Endothelial cell of umbilical vein (primary cell): Measurements from ENCODE around the gene EML6. TPM values are rescaled to one million over a fixed set of nuclear protein-coding genes. Genes with fewer than 3 reads are reported as not detected.

Experiments used
- BruUV-seq: library from RNA; stranded (reverse); fragments of 400-500 nt; replicated peaks from 2 replicates; lab custom pipeline; 2021; lab: Mats Ljungman, UMichigan
- CTCF ChIA-PET: fragments of 300-600, 350-600 bp; sonication (Branson Sonifier 250); formaldehyde crosslinking; loops from one replicate; lab custom pipeline; 2021; ENCODE audit warnings: antibody characterized with exemption, inconsistent platforms; lab: Charles Lee
- POLR2A ChIA-PET: fragments of 300-600, 350-600 bp; sonication (Branson Sonifier 250); formaldehyde crosslinking; loops from one replicate; lab custom pipeline; 2021; ENCODE audit warnings: antibody characterized with exemption, inconsistent platforms; lab: Charles Lee
- DNase-seq: peaks from one replicate; pipeline ENCODE4 v3.0.0-alpha.2; 2011; ENCODE audit warnings: low read depth, low spot score
- FAIRE-seq: peaks from 2 replicates; lab custom pipeline; 2011; peaks lifted over from hg19 to GRCh38; lab: Jason Lieb, UNC
- H2AFZ ChIP-seq: 2 replicates; pipeline ENCODE4 v1.6.0; 2012; ENCODE audit warnings: low read depth, low read length, control low read depth, inconsistent platforms
- H3K27ac ChIP-seq: 2 replicates; pipeline ENCODE4 v1.5.1; 2011; ENCODE audit warnings: low read depth, mild to moderate bottlenecking, control low read depth, low read length, moderate library complexity; ENCODE audit not compliant: insufficient read depth
- H3K27me3 ChIP-seq, 2 experiments: 2 replicates each; pipeline versions ENCODE4 v1.6.0 to v1.6.1; 2011; ENCODE audit warnings: low read length in 2 of 2, mixed read lengths in 1 of 2; ENCODE audit not compliant: control insufficient read depth in 2 of 2, insufficient read depth in 2 of 2
- H3K36me3 ChIP-seq, 2 experiments: 2 replicates in 1 of 2; 3 replicates in 1 of 2; pipeline ENCODE4 v1.5.1; 2011; ENCODE audit warnings: low read length in 2 of 2, mild to moderate bottlenecking in 1 of 2, moderate library complexity in 1 of 2; ENCODE audit not compliant: control insufficient read depth in 2 of 2, insufficient read depth in 2 of 2; ENCODE audit errors: extremely low read depth in 1 of 2
- H3K4me1 ChIP-seq: 3 replicates; pipeline ENCODE4 v1.5.1; 2011; ENCODE audit warnings: mild to moderate bottlenecking, low read length; ENCODE audit not compliant: control insufficient read depth, insufficient read depth; ENCODE audit errors: extremely low read depth
- H3K4me2 ChIP-seq: 2 replicates; pipeline ENCODE4 v1.6.1; 2011; ENCODE audit warnings: low read length, control low read depth, mixed read lengths; ENCODE audit not compliant: insufficient read depth
- H3K4me3 ChIP-seq, 3 experiments: fragments of 200-600 bp in 1 of 3; sonication (generic), shearing (Covaris generic) in 1 of 3; replicated peaks in 1 of 3; 2 replicates each; pipeline ENCODE4 v1.5.1; 2011 to 2016; ENCODE audit warnings: control low read depth in 3 of 3, low read length in 3 of 3, mild to moderate bottlenecking in 2 of 3, inconsistent platforms in 1 of 3, low read depth in 1 of 3, moderate library complexity in 1 of 3; ENCODE audit not compliant: insufficient read depth in 1 of 3
- H3K79me2 ChIP-seq: 2 replicates; pipeline ENCODE4 v1.6.0; 2012; ENCODE audit warnings: low read length, inconsistent platforms; ENCODE audit not compliant: control insufficient read depth, insufficient read depth
- H3K9ac ChIP-seq: replicated peaks from 2 replicates; pipeline ENCODE3; 2011; ENCODE audit warnings: low read length, control low read depth; ENCODE audit not compliant: insufficient read depth; ENCODE audit errors: extremely low read depth
- H3K9me1 ChIP-seq: replicated peaks from 3 replicates; pipeline ENCODE4 v1.6.0; 2011; ENCODE audit warnings: mild to moderate bottlenecking, low read length; ENCODE audit not compliant: control insufficient read depth, insufficient read depth; ENCODE audit errors: extremely low read depth
- H3K9me3 ChIP-seq: replicated peaks from 2 replicates; pipeline ENCODE4 v1.5.1; 2012; ENCODE audit warnings: low read length, inconsistent platforms; ENCODE audit not compliant: control insufficient read depth, insufficient read depth
- H4K20me1 ChIP-seq: replicated peaks from 2 replicates; pipeline ENCODE3; 2011; ENCODE audit warnings: mild to moderate bottlenecking, low read length; ENCODE audit not compliant: control insufficient read depth, insufficient read depth; ENCODE audit errors: extremely low read depth
- CTCF ChIP-seq, 2 donors: IDR thresholded peaks; 1 replicate in 1 of 2; 2 replicates in 1 of 2; pipeline ENCODE4 v1.5.1; 2011; ENCODE audit warnings: low read length in 2 of 2, mild to moderate bottlenecking in 2 of 2, moderate library complexity in 2 of 2, control low read depth in 1 of 2, inconsistent platforms in 1 of 2, low read depth in 1 of 2; ENCODE audit not compliant: insufficient read depth in 1 of 2; ENCODE audit errors: extremely low read depth in 1 of 2
- EZH2 ChIP-seq: IDR thresholded peaks from 2 replicates; pipeline ENCODE4 v1.6.1; 2012; ENCODE audit warnings: borderline replicate concordance, low read depth, mild to moderate bottlenecking, moderate library complexity, low read length, inconsistent platforms; ENCODE audit not compliant: severe bottlenecking
- FOS ChIP-seq: IDR thresholded peaks from 2 replicates; pipeline ENCODE4 v1.6.1; 2011; ENCODE audit warnings: mild to moderate bottlenecking, low read length, moderate library complexity, borderline replicate concordance; ENCODE audit not compliant: insufficient read depth
- GATA2 ChIP-seq: IDR thresholded peaks from 2 replicates; pipeline ENCODE4 v1.7.0; 2011; ENCODE audit warnings: low read depth, mild to moderate bottlenecking, moderate library complexity, mixed read lengths, low read length; ENCODE audit not compliant: insufficient read length, insufficient read depth
- JUN ChIP-seq: IDR thresholded peaks from 2 replicates; pipeline ENCODE4 v1.6.1; 2011; ENCODE audit warnings: borderline replicate concordance, low read depth; ENCODE audit not compliant: insufficient read length, insufficient read depth
- MAX ChIP-seq: IDR thresholded peaks from 2 replicates; pipeline ENCODE4 v1.6.1; 2011; ENCODE audit not compliant: insufficient read depth, insufficient read length
- MYC ChIP-seq: IDR thresholded peaks from one replicate; pipeline ENCODE4 v1.6.1; 2011; ENCODE audit warnings: mild to moderate bottlenecking, low read depth, low read length
- POLR2A ChIP-seq: IDR thresholded peaks from 2 replicates; pipeline ENCODE4 v1.6.1; 2012; ENCODE audit warnings: low read depth, mild to moderate bottlenecking, control low read depth, low read length
- POLR2AphosphoS5 ChIP-seq: IDR thresholded peaks from 2 replicates; pipeline ENCODE4 v1.6.1; 2012; ENCODE audit warnings: low read depth, mild to moderate bottlenecking, control low read depth, low read length, moderate library complexity; ENCODE audit not compliant: insufficient read depth
- dilution Hi-C: fragments of 300-500 bp; cut with MboI; formaldehyde crosslinking; loops from one replicate; pipeline ENCODE4 v1.15.0; 2019; ENCODE audit warnings: low sequenced_read_pairs; ENCODE audit not compliant: extremely low pct_ligation_motif_present
- intact Hi-C: fragments of 100-400 bp; cut with micrococcal nuclease; formaldehyde crosslinking; loops from one replicate; pipeline ENCODE4 v1.10.0; 2022
- polyA plus RNA-seq, 4 experiments: library from polyadenylated mRNA; depleted of rRNA in 3 of 4; stranded (reverse) in 3 of 4; unstranded in 1 of 4; fragments of >200 nt; gene quantifications; 2 replicates each; pipeline versions ENCODE4 v1.2.1 to v1.2.3, GENCODE V29; 2011 to 2012; ENCODE audit warnings: missing spikeins in 1 of 4
- total RNA-seq: library from RNA; stranded (reverse); gene quantifications from 2 replicates; pipeline ENCODE4 v1.2.3, GENCODE V29; 2021

The EML6 gene
- total and polyA plus RNA-seq, 2 donors (not counting 3 experiments of a cell fraction or from before 2014, with no cell fraction given), result 0.79 to 2.1 TPM

DNA sequence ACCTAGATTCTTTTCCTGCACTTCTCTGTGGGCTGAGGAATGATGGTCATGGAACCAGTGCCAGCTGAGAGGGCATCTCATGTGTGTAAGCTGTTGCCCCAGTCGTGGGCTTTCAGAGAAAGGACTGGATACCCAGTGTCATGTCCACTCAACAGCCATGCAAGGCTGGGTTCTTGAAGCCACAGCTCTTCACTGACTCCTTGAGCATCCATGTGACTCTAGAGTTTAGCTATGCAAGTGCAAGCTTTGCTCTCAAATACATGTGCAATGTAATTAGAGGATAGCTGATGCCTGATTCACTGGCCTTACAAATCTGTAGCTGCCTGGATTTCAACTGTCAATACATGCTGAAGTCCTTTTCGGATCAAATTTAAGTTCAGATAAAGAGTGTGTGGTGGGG, 46.8 kb upstream of the EML6 start:
- no peak for FAIRE-seq
- TF ChIP-seq JUN (no peak), CTCF (IDR thresholded peaks at IDR 0.05; ENCODE audit: extremely low read depth in 1 of 2, insufficient read depth in 1 of 2, low read depth in 1 of 2, low read length in 2 of 2) (no peak), MYC (no peak), POLR2A (no peak), FOS (no peak), MAX (no peak), GATA2 (no peak), EZH2 (no peak), POLR2AphosphoS5 (no peak)
- H4K20me1 ChIP-seq, result no peaks in the 10 kb centered on the region
- H3K27me3 ChIP-seq, result peaks cover 0 to 2% of the 10 kb centered on the region in 2 experiments
- H3K9me3 ChIP-seq, result no peaks in the 10 kb centered on the region
- H3K4me1 ChIP-seq, result peaks cover 14% of the 10 kb centered on the region
- H3K4me3 ChIP-seq, result no peak overlapping the region
- intact Hi-C loops, result no loop called here
- no peak overlapping the region for H2AFZ ChIP-seq
- no peaks in the 10 kb centered on the region for H3K9me1 ChIP-seq
- no TSS peak for BruUV-seq
- dilution Hi-C loops, result no loop called here
- H3K27ac ChIP-seq, result no peak overlapping the region
- DNase-seq, result no peak
- no peaks in the 10 kb centered on the region for H3K79me2 ChIP-seq
- ChIA-PET CTCF (interaction anchor here (0.7 to 7.0 kb wide), 6 partner anchors 8 to 570 kb away, joined by 3 to 69 read pairs (median 4); no protein-coding TSS in a partner anchor), POLR2A (interaction anchor here (1.5 kb wide), 1 partner anchor 11 kb away, joined by 4 read pairs; no protein-coding TSS in a partner anchor)
- no peak overlapping the region for H3K9ac ChIP-seq
- no peak overlapping the region for H3K4me2 ChIP-seq
- no peaks in the 10 kb centered on the region for H3K36me3 ChIP-seq
